ENCODE results near the gene AZI2. TPM values are rescaled to one million over a fixed set of nuclear protein-coding genes. Genes with fewer than 3 reads are reported as not detected.

AZI2 gene
- total RNA-seq, 4 donors from 2014 or later: 44.0 to 51.1 (median 46.6) TPM

GRCh38 chr3:28291577-28291976, 57.0 kb downstream of the AZI2 start:
- no peak overlapping the region for H3K4me3 ChIP-seq (ENCODE audit: low read depth, poor library complexity, severe bottlenecking)
- no peak for DNase-seq (ENCODE audit: low spot score in 2 of 2)
- intact Hi-C loops (cut with DNase I; ENCODE audit: low total_unique reads): no loop called here
- TF ChIP-seq CTCF (IDR thresholded peaks at IDR 0.05) (no peak), POLR2A (IDR thresholded peaks at IDR 0.05) (no peak)

GRCh38 chr3:28290863-28291300, 57.7 kb downstream of the AZI2 start:
- no peak overlapping the region for H3K4me3 ChIP-seq (ENCODE audit: low read depth, poor library complexity, severe bottlenecking)
- intact Hi-C loops (cut with DNase I; ENCODE audit: low total_unique reads): no loop called here
- no peak for TF ChIP-seq CTCF (IDR thresholded peaks at IDR 0.05)
- no peak for TF ChIP-seq POLR2A (IDR thresholded peaks at IDR 0.05)
- no peak for DNase-seq (ENCODE audit: low spot score in 2 of 2)
- WGBS, 2 donors: 95 to 96% methylated on average over 1 of the region's 1 CpG

GRCh38 chr3:28287046-28287445, 61.6 kb downstream of the AZI2 start:
- TF ChIP-seq CTCF (IDR thresholded peaks at IDR 0.05) (no peak), POLR2A (IDR thresholded peaks at IDR 0.05) (no peak)
- 79 to 88% methylated on average over 2 of the region's 2 CpGs for WGBS, 2 donors
- no peak overlapping the region for H3K4me3 ChIP-seq (ENCODE audit: low read depth, poor library complexity, severe bottlenecking)
- DNase-seq (ENCODE audit: low spot score in 2 of 2): no peak
- intact Hi-C loops (cut with DNase I; ENCODE audit: low total_unique reads): no loop called here

- no peak for DNase-seq (ENCODE audit: low spot score in 2 of 2)
- TF ChIP-seq POLR2A (IDR thresholded peaks at IDR 0.05) (no peak), CTCF (IDR thresholded peaks at IDR 0.05) (no peak)
- H3K4me3 ChIP-seq (ENCODE audit: low read depth, poor library complexity, severe bottlenecking): no peak overlapping the region
- intact Hi-C loops (cut with DNase I; ENCODE audit: low total_unique reads): no loop called here
These were observed 62.0 kb downstream of the AZI2 start for GRCh38 chr3:28286595-28286994.

- 94 to 97% methylated on average over 3 of the region's 3 CpGs for WGBS, 2 donors
- TF ChIP-seq CTCF (IDR thresholded peaks at IDR 0.05) (no peak), POLR2A (IDR thresholded peaks at IDR 0.05) (no peak)
- no peak for DNase-seq (ENCODE audit: low spot score in 2 of 2)
- H3K4me3 ChIP-seq (ENCODE audit: low read depth, poor library complexity, severe bottlenecking): no peak overlapping the region
- intact Hi-C loops (cut with DNase I; ENCODE audit: low total_unique reads): no loop called here
These were observed 67.8 kb downstream of the AZI2 start for GRCh38 chr3:28280781-28281180.

- DNase-seq (ENCODE audit: low spot score in 2 of 2): no peak
- H3K4me3 ChIP-seq (ENCODE audit: low read depth, poor library complexity, severe bottlenecking): no peak overlapping the region
- TF ChIP-seq CTCF (IDR thresholded peaks at IDR 0.05) (no peak), POLR2A (IDR thresholded peaks at IDR 0.05) (no peak)
- intact Hi-C loops (cut with DNase I; ENCODE audit: low total_unique reads): no loop called here
- WGBS, 2 donors: 55 to 64% methylated on average over 4 of the region's 4 CpGs
These were observed 68.9 kb downstream of the AZI2 start for GRCh38 chr3:28279770-28280169.
